ENCODE measurements around the gene PAPPA2. TPM values are rescaled to one million over a fixed set of nuclear protein-coding genes. Genes with fewer than 3 reads are reported as not detected.

Gene PAPPA2
- total RNA-seq, 1 experiment from 2014 or later: 0.81 TPM

- H3K9ac ChIP-seq (ENCODE audit: extremely low read depth, insufficient read length, low read length): no peak overlapping the region
- H2BK20ac ChIP-seq (ENCODE audit: low read depth, low read length, poor library complexity, severe bottlenecking): no peak overlapping the region
- H4K91ac ChIP-seq (ENCODE audit: insufficient read length, low read depth, low read length): no peak overlapping the region
- H3K79me1 ChIP-seq (ENCODE audit: insufficient read depth, low read depth, low read length, poor library complexity, severe bottlenecking): no peaks in the 10 kb centered on the region
- H3K56ac ChIP-seq (ENCODE audit: insufficient read length, low read depth, low read length): no peak overlapping the region
- no peak overlapping the region for H3K14ac ChIP-seq (ENCODE audit: insufficient read depth, low read length)
- Mint-ChIP-seq H3K27me3 (ENCODE audit: low read depth) (peaks cover 2% of the 10 kb centered on the region; the same call in 1 of the 2 replicates), H3K9me3 (peaks cover 0 to 3% of the 10 kb centered on the region in 2 experiments; a peak in 2 of 5 replicates), H3K36me3 (ENCODE audit: insufficient read depth in 1 of 3, low read depth in 3 of 3) (no peaks in the 10 kb centered on the region), H3K4me1 (no peaks in the 10 kb centered on the region), H3K4me3 (no peak overlapping the region), H3K27ac (no peak overlapping the region)
- H2BK120ac ChIP-seq (ENCODE audit: low read depth, low read length, poor library complexity, severe bottlenecking): no peak overlapping the region
- H3K4ac ChIP-seq (ENCODE audit: low read depth, low read length): no peak overlapping the region
- H3K23me2 ChIP-seq (ENCODE audit: insufficient read length, low read depth, low read length, poor library complexity, severe bottlenecking): no peaks in the 10 kb centered on the region
- H3K4me2 ChIP-seq (ENCODE audit: insufficient read depth, insufficient read length, low read length): no peak overlapping the region
- no peak overlapping the region for H3K27ac ChIP-seq (ENCODE audit: insufficient read length, low read depth, low read length)
- no peak overlapping the region for H4K8ac ChIP-seq (replicated peaks; ENCODE audit: insufficient read length, low read depth, low read length)
- H4K20me1 ChIP-seq (ENCODE audit: control insufficient read depth, insufficient read depth, insufficient read length): no peaks in the 10 kb centered on the region
- H3K23ac ChIP-seq (ENCODE audit: insufficient read length, low read depth, low read length): no peak overlapping the region
- H3K27me3 ChIP-seq (ENCODE audit: insufficient read depth, low read length): no peaks in the 10 kb centered on the region
- H2AFZ ChIP-seq (ENCODE audit: low read length): no peak overlapping the region
- H3K18ac ChIP-seq (ENCODE audit: insufficient read length, low read depth, low read length): no peak overlapping the region
- no peak overlapping the region for H2BK12ac ChIP-seq (ENCODE audit: insufficient read length, low read depth, low read length)
- H2BK15ac ChIP-seq (ENCODE audit: low read depth, low read length): no peak overlapping the region
- no peak overlapping the region for H3T11ph ChIP-seq (ENCODE audit: low read length)
- no peaks in the 10 kb centered on the region for H3K4me1 ChIP-seq (ENCODE audit: insufficient read depth, low read length)
- DNase-seq: no peak
- no peaks in the 10 kb centered on the region for H3K79me2 ChIP-seq (ENCODE audit: insufficient read depth, low read length)
- no peak overlapping the region for H2AK5ac ChIP-seq (ENCODE audit: insufficient read length, low read length)
- no peak for TF ChIP-seq CTCF (conservative IDR thresholded peaks at IDR 0.05)
- no peak overlapping the region for H2BK5ac ChIP-seq (ENCODE audit: insufficient read length, low read length)
- no peaks in the 10 kb centered on the region for H3K9me3 ChIP-seq (ENCODE audit: control insufficient read depth, low read depth, low read length)
- H4K5ac ChIP-seq (ENCODE audit: insufficient read length, low read depth, low read length): no peak overlapping the region
- no CpG with 5 or more reads among the region's 4 CpGs for WGBS (ENCODE audit: extremely low coverage, insufficient read length, low lambda C conversion rate)
These were observed 163.6 kb downstream of the PAPPA2 start for GRCh38 chr1:176626572-176627061.
